ENCODE results near the gene TBC1D1.
A peak's percentile ranks its signal among the peaks of the same experiment; 100 is the strongest.

Gene TBC1D1

GRCh38 chr4:38169524-38169923, 278.6 kb downstream of the TBC1D1 start:
- DNase-seq (ENCODE audit: low read depth in 2 of 2) = no peak

GRCh38 chr4:38170338-38171169, 279.7 kb downstream of the TBC1D1 start:
- DNase-seq (ENCODE audit: low read depth in 2 of 2) = no peak

DNA sequence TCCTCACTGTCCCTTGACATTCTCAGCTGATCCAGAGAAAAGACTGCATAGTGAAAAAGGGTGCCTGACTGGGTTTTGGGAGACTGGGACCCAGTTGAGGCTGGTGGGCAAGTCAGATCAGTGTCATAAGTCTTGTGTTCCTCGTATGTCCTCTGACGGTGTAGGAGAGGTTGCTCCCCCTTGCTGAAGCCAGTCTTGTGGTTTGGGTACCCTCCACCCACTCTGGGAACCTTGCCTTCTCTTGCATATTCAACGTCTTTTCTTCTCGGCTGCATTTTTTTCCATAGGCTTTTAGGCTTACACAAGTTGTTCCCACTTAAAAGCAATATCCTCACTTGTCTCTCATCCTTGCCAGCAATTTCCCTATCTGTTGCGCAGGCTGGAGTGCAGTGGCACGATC, 281.2 kb downstream of the TBC1D1 start:
- no peak for DNase-seq (ENCODE audit: low read depth in 2 of 2)

GRCh38 chr4:38173935-38174518, 283.1 kb downstream of the TBC1D1 start:
- no peak for DNase-seq (ENCODE audit: low read depth in 2 of 2)

DNA sequence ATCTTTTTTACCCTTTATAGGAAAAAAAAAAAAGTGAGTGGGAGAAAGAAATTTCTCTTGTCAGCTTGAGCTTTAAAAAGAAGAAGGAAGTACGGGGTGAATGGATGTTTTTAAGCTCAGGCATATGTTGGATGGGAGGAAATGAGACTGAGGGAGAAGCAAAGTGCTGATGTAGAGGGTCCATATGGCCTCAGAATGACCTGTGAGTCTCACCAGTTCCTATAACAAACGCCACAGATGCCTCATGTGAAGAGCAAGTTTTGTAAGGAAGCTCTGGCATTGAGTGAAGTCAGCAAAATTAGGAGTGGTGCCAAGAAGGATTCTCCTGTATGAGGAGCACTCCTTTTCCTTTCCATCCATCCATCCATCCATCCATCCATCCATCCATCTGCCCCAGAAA, 283.9 kb downstream of the TBC1D1 start:
- no peak for DNase-seq (ENCODE audit: low read depth in 2 of 2)

DNA sequence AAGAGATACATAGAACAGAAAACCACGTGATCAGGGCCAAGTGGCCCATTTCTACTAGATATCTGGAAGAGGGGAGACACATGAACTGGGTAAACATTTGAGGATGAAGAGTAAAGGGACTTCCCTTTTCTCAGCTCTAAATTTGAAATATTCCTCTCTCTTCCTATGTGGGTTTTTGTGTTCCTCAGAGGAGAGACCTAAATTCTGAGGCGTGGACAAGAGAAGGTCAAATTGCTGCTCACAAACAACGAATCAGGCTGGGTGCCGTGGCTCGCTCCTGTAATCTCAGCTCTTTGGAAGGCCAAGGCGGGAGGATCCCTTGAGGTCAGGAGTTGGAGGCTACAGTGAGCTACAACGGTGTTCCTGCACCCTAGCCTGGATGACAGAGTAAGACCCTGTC, 285.3 kb downstream of the TBC1D1 start:
- DNase-seq (ENCODE audit: low read depth in 2 of 2) = no peak

- DNase-seq (ENCODE audit: low read depth in 2 of 2) = peak; percentile 20 to 37
Measured at GRCh38 chr4:38177035-38177546, 286.2 kb downstream of the TBC1D1 start.

GRCh38 chr4:38177641-38178391, 286.9 kb downstream of the TBC1D1 start:
- no peak for DNase-seq (ENCODE audit: low read depth in 2 of 2)

DNA sequence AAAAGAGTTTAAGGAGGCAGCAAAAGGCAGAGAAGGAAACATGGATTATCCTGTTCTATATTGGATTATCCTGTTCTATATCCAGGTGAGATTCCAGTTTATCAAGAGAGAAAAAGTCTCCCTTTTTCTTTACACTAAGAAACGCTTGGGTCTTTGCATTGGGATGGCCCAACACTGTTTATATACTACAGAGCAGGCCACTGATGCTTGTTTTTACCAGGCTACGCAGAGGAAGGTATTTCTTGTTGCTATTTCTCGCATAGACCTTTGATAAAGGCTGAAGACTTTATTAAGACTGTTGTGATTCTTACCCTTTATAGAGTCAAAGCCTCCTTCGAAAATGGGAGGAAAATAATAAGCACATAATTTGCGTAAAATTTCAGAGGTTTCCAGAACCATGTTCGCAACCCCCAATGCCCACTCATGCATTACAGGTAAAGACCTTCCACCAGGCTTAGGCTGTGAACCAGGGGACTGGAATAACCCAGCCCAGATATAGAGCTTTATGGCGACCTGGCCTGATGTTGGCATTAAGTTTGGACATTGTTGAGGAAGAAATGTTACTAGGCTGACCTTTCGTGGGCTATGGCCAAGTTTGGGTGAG, 287.6 kb downstream of the TBC1D1 start:
- no peak for DNase-seq (ENCODE audit: low read depth in 2 of 2)

GRCh38 chr4:38179690-38180377, 288.9 kb downstream of the TBC1D1 start:
- DNase-seq (ENCODE audit: low read depth in 2 of 2) = peak; percentile 55 to 67

DNA sequence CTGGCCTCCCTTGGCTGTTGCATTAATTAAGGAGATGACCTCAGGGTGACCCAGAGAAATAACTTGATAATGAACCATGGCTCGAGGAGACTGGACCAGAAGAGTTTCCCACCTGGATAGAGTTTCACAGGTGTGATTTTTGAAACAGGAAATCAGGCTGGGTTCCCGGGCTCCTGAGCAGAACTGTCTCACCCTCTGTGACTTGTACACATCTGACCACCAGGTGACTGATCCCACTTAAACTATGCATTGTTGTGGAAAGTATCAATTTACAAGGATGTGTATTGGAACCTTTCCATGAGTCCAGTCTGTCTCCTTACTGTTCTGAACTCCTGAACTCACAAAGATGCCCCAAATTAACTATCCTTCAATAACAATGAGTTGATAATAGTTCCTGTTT, 289.6 kb downstream of the TBC1D1 start:
- no peak for DNase-seq (ENCODE audit: low read depth in 2 of 2)

GRCh38 chr4:38181286-38181685, 290.4 kb downstream of the TBC1D1 start:
- DNase-seq (ENCODE audit: low read depth in 2 of 2) = no peak

DNA sequence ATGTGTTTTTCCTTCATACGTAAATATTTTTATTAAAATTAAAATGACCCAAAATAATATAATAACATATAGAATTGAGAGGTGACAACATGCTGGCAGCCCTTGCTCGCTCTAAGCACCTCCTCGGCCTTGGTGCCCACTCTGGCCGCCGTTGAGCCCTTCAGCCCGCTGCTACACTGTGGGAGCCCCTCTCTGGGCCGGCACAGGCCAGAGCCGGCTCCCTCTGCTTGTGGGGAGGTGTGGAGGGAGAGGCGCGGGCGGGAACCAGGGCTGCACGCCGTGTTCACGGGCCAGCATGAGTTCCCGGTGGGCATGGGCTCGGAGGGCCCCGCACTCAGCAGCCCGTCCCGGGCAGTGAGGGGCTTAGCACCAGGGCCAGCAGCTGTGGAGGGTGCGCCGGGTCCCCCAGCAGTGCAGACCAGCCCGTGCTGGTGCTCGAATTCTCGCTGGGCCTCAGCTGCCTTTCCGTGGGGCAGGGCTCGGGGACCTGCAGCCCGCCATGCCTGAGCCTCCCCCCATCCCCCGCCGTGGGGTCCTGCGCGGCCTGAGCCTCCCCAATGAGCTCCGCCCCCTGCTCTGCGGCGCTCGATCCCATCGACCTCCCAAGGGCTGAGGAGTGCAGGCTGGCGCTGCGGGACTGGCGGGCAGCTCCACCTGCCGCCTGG, 291.6 kb downstream of the TBC1D1 start:
- DNase-seq (ENCODE audit: low read depth in 2 of 2) = no peak

DNA sequence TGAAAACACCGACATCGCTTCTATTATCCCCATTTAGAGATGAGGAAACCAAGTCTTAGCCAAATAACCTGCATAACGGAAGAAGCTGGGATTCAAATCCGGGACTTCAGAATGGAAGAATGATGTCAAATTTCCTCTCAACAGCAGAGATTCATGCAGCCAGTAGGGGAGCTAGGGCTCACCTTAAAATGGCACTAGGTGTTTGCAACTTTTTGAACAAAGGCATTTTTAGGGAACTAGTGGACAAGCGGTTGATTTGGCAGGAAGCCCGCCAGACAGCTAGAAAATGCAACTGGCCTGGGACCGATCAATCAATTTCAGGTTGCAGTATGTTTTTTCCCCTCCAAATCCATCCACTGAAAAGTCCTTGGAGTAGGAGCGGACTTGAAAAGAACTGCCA, 293.5 kb downstream of the TBC1D1 start:
- no peak for DNase-seq (ENCODE audit: low read depth in 2 of 2)

- no peak for DNase-seq (ENCODE audit: low read depth in 2 of 2)
Measured at GRCh38 chr4:38185406-38186144, 294.7 kb downstream of the TBC1D1 start.

DNA sequence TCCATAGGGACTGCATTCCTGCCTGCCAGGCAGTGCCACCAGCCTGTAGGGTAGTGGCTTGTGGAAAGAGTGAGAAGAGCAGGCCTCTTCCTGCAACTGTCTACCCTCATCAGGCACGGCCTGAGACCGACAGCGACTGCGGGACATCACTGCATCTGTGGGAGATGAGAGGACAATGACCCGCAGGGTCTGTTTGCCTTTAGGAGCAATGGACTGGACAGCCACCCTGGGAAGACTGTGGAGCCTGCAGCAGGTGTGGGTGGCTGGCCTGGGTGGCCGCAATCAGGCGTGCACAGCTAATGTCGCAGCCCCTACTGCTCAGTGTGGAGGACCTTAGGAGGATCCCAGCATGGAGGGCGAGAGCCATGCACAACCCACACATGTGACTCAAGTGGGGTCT, 297.3 kb downstream of the TBC1D1 start:
- DNase-seq (ENCODE audit: low read depth in 2 of 2) = no peak

- no peak for DNase-seq (ENCODE audit: low read depth in 2 of 2)
Measured at GRCh38 chr4:38188631-38189101, 297.8 kb downstream of the TBC1D1 start.

All from stimulated activated CD4-positive, alpha-beta T cell treated with anti-CD3 and anti-CD28 coated beads, Interleukin-1b, Interleukin-23, amount 100 ng/mL, for 4 hours (primary cell).